GM12873 (cell line): ENCODE data around the gene GPR89A.

Source experiments
- CTCF ChIP-seq: IDR thresholded peaks from 2 replicates; pipeline ENCODE4 v1.5.1; 2012; ENCODE audit warnings: low read depth, mild to moderate bottlenecking, moderate library complexity, low read length, control low read depth; ENCODE audit not compliant: insufficient read depth; ENCODE audit errors: missing control alignments

GPR89A gene

DNA sequence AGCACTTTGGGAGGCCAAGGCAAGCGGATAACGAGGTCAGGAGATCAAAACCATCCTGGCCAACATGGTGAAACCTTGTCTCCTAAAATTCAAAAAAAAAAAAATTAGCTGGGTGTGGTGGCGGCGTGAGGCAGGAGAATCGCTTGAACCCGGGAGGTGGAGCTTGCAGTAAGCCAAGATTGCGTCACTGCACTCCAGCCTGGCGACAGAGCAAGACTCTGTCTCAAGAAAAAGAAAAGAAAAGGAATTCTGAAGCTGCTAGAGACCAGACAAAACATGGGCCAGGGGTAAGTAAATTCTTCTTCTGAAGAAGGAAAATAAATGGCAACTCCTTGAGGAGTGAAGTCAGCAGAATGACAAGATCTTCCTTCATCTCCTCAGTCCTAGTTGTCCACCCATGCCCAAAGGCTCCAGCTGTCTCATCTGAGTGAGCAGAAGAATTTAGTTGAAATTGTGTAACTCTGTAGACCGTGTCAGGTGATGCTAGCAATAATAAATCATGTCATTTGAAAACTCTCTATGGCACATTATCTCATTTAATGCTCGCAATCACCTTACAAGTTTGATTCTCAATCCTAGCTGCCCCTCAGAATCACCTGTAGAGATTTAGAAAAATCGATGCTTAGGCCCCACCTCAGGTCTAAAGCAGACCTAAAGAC, 85.1 kb downstream of the GPR89A start:
- TF ChIP-seq CTCF, result no peak

DNA sequence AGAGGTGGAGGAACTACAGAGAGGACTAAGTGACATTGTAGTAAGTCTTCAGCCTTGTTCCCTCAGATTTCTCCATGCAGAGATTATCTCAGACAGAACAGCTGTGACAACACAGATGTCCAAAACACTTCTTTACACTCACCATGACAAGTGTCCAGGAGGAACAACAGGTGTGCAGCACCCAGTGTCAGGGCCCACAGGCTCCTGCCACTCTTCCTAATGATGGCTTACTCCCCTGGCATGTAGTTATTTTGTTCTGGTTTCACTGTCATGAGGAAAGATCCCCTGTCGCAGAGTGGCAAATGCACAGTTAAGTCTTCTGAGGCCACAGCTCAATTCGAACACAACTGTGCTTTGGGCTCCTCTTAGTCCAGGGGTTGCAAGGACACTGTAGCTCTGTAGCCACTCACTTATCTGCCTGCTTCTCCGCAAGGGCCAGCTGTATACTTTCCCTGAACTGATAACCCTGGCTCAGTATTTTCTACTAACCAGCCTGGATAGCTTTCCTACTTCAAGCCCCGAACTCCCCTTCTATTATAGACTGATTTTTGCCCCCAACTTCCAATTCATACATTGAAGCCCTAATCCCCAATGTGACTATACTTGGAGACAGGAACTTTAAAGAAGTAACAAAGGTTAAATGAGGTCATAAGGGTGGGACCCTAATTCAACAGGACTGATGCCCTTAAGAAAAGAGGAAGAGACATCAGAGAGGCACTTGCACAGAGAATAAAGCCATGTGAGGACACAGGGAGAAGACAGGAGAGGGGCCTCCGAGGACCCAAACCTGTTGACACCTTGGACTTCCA, 88.2 kb downstream of the GPR89A start:
- no peak for TF ChIP-seq CTCF

- no peak for TF ChIP-seq CTCF
Measured at GRCh38 chr1:145696630-145696960, 88.8 kb downstream of the GPR89A start.

- TF ChIP-seq CTCF, result no peak
Measured at GRCh38 chr1:145701306-145701862, 93.6 kb downstream of the GPR89A start.

- no peak for TF ChIP-seq CTCF
Measured at GRCh38 chr1:145702052-145702451, 94.3 kb downstream of the GPR89A start.

- no peak for TF ChIP-seq CTCF
Measured at GRCh38 chr1:145702826-145703225, 95.0 kb downstream of the GPR89A start.

- TF ChIP-seq CTCF, result no peak
Measured at GRCh38 chr1:145705622-145706021, 97.8 kb downstream of the GPR89A start.
